ENCODE measurements around the gene TMEM208.

The TMEM208 gene

DNA sequence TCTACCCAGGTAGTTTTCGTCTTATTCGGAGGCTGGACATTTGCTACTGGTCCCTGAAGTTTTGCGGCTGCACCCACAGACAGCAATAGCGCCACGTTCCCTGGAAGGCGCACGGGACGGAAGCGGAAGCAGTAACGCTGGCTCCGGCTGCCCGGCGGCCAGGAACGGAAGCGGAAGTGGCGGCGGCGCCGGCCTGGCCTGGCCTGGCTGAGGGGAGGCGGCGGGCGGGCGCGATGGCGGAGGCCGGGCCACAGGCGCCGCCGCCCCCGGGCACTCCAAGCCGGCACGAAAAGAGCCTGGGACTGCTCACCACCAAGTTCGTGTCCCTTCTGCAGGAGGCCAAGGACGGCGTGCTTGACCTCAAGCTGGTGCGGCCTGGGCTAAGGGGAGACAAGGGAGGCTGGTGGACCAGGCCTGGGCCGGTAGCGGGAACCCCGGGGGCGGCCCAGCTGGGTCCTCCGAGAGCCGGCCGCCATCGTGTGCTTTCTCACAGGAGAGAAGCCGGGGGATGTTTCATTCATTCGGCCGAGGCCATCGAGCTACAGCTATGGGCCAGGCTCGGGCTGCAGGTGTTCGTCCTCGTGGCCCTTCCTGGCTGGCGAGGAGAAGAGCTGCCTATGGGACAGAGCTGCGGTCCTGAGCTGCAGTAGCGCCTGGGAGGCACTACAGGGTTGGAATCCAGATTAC, 34.8 kb upstream of the TMEM208 start, which contains the start of gene E2F4:
E2F4 (plus strand) TSS at position 161 of the 687 bp plus-strand sequence; CDS start at position 234, 73 bp downstream.
- peak; percentile 68 for DNase-seq

DNA sequence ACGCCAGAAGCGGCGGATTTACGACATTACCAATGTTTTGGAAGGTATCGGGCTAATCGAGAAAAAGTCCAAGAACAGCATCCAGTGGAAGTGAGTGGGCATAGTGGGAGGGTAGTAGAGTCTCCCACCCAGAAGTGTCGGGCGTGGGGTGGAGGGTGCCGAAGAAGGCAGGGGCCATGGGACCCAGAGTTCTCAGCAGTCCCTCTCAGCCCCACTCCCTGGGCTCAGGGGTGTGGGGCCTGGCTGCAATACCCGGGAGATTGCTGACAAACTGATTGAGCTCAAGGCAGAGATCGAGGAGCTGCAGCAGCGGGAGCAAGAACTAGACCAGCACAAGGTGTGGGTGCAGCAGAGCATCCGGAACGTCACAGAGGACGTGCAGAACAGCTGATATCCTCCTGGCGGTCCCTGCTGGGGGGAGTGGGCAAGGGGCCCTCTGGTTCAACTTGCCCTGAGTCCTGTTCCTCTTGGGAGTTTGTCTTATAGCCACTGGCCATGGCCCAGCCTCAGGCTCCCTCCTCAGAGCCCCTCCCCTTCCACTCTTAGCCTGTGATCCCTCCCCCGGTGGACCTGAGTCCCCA, 34.1 kb upstream of the TMEM208 start:
- no peak for DNase-seq

DNA sequence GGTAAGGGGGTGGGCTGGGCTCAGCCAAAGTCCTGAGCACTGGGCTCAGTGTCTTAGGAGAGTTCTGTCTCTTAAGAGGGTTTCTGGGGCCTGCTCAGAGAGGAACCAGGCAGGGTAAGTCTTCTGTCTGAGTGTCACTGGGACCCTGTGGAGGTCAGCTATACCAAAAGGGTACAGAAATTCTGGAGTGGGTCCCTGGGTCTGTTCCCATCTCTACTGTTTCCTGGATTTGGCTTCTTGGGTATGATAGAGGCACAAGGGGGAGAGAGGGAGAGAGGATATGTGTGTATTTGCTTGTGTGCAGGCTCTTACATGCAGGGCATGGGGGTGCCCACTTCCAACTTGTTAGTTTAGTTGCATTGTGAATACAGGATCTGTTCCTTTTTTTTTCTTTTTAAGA, 33.4 kb upstream of the TMEM208 start:
- DNase-seq: no peak

DNA sequence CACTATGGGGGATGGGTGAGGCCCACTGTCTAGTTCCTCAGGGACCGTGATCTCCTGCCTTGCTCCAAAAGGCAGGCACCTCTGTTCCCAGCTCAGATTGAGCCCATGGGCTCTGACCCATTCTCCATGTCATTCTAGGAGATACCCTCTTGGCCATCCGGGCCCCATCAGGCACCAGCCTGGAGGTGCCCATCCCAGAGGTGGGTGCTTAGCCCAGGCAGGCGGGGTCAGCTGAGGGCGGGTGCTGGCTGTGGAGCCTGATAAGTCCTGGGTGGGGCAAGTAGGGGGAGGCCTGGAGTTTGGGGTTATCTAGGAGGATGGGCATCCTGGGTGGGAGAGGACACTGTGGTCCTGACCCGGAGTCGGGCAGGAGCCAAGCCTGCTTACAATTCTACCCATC, 32.7 kb upstream of the TMEM208 start:
- DNase-seq: no peak

DNA sequence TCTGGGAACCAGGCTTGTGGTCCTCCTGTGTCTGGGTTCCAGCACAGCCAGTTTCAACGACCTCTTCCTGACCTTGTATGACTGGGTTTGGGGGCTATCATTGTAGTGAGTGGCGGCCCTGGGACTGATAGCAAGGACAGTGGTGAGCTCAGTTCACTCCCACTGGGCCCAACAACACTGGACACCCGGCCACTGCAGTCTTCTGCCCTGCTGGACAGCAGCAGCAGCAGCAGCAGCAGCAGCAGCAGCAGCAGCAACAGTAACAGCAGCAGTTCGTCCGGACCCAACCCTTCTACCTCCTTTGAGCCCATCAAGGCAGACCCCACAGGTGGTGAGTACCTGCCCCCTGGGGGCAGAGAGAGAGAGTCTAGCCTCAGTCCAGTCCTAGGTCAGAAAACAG, 31.3 kb upstream of the TMEM208 start:
- DNase-seq: no peak

DNA sequence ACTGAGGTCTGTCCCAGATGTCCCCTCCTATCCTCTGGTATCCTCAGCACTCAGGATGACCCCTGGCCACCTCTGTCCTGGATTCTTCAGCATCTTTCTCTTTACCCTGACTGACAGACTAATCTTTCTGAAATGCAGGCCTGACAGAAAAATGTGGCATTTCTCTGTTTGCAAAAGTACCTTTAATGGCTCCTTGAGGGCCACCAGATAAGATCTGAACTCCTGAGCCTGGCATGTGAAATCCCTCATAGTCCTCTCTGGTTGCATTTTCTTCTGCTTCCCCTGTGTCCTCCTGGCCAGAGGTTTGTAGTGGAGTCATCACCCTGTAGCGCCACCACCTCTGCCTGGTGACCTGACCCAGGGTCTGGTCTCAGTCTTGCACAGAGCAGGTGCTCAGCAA, 30.0 kb upstream of the TMEM208 start:
- no peak for DNase-seq

DNA sequence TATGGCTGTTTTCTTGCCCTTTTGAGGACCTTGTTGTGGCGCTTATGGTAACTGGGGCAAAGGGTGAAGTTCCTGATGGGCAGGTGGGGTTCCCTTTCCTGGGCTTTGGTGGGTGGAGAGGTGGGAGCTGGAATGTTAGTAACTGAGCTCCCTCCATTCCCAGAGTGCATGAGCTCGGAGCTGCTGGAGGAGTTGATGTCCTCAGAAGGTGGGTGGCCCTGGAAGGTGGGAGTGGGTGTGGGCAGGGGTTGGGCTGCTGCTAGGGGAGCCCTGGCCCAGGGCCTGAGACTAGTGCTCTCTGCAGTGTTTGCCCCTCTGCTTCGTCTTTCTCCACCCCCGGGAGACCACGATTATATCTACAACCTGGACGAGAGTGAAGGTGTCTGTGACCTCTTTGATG, 29.2 kb upstream of the TMEM208 start:
- no peak for DNase-seq

DNA sequence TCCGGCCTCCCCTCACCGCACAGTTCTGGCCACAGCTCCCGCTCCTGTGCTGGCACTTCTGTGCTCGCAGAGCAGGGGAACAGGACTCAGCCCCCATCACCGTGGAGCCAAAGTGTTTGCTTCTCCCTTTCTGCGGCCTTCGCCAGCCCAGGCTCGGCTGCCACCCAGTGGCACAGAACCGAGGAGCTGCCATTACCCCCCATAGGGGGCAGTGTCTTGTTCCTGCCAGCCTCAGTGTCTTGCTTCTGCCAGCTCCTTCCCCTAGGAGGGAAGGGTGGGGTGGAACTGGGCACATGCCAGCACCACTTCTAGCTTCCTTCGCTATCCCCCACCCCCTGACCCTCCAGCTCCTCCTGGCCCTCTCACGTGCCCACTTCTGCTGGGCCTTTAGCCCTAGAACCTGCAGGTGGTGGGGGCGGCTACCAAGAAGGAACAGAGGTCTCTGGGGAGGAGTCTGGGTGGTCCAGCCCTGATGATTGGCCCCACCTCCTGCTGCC, 28.6 kb upstream of the TMEM208 start:
- no peak for DNase-seq

DNA sequence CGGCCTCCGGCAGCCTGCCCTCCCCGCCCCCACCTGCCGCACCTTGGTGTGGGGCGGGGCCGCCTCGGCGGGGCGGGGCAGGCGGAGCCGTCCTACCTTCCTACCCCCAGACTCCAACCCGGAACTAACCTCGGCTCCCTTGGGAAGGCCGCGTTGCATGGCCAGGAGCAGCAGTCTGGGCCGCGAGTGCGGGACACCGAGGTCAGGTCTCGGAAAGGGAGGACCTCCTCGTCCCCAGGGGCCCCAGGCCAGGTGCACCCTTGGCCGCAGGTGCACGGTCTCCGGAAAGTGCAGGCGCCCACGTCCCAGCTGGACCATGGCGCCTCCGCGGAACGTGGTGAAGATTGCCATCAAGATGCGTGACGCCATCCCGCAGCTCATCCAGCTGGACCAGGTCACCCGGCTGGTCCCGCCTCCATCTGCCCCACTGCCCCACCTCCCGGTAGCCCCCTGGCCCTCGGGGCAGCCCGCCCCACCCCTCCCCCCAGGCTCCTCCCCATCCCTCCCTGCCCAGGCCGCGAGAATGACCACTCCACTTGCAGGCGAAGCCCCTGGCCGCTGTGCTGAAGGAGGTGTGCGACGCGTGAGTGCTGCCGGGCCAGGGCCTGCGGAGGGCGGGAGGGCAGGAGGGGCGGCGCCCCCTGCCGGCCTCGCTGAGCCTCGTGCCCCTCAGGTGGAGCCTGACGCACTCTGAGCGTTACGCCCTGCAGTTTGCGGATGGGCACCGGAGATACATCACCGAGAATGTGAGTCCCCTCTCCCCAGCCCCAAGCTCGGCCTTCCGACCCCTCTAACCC, 27.7 kb upstream of the TMEM208 start, which contains the start of gene ELMO3:
ELMO3 (plus strand) TSS at position 121 of the 797 bp plus-strand sequence; CDS start at position 317, 196 bp downstream.
- DNase-seq: peak; percentile 21

DNA sequence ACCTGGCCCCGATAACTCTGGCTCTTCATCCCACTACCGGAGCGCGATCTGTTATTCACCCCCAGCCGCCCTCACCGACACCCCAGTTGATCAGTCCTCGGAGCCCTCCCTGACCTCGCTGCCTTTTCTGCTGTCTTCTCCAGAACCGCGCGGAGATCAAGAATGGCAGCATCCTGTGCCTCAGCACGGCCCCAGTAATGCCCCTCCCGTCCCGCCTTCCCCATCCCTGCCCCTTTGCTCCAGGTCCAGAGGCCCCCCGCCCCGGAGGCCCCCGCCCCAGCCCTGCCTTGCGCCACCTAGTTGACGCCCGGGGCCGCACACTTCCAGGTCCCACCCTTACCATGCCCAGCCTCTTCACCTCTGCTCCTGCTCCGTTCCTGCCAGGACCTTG, 27.1 kb upstream of the TMEM208 start:
- DNase-seq: no peak

DNA sequence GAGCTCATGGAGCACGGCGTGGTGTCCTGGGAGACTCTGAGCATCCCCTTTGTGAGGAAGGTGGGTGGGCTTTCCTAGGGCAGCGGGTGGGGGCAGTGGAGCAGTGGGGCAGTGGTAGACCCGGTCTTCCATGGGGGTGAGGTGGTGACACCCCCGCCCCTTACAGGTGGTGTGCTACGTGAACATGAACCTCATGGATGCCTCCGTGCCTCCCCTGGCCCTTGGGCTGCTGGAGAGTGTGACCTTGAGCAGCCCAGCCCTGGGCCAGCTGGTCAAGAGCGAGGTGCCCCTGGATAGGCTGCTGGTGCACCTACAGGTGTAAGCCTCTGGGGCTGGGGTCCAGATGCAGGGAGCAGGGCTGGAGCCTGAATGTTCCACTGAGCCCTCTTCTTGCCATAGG, 26.4 kb upstream of the TMEM208 start:
- no peak for DNase-seq

DNA sequence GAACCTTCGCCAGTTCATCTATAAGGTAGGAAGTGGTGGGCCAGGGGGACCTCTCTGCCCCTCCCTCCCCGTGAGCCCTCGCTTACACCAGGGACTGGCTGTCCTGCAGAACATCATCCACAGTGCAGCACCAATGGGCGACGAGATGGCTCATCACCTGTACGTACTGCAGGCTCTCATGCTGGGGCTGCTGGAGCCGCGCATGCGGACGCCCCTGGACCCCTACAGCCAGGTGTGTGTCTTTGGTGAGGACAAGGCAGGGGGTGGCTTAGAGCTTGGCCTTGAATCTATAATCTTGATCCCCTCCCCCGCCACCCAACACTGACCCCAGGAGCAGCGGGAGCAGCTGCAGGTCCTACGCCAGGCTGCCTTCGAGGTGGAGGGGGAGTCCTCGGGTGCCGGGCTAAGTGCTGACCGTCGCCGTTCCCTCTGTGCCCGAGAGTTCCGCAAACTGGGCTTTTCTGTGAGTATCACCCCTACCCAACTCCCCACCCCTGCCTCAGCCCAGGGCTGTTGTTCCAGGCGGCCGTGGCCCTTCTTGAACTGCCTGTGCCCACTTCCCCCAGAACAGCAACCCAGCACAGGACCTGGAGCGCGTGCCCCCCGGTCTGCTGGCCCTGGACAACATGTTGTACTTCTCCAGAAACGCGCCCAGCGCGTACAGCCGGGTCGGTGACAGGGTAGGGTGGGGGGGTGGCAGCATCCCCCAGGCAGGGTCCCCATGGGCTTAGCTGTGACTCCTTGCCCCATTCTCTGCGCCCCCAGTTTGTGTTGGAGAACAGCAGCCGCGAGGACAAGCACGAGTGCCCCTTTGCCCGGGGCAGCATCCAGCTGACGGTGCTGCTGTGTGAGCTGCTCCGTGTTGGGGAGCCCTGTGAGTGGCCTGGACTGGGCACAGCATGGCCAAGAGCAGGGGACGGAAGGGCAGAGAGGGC, 25.3 kb upstream of the TMEM208 start:
- DNase-seq: no peak

DNA sequence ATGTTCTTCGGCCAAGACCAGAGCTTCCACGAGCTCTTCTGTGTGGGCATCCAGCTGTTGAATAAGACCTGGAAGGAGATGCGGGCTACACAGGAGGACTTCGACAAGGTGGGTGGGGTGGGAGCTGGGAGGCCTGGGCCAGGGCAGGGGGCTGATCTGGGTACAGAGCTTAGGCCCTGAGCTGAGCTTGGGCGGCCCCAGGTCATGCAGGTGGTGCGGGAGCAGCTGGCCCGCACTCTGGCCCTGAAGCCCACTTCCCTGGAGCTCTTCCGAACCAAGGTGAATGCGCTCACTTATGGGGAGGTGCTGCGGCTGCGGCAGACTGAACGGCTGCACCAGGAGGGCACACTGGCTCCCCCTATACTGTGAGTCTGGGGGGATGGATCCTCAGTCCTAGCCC, 24.5 kb upstream of the TMEM208 start:
- no peak for DNase-seq

DNA sequence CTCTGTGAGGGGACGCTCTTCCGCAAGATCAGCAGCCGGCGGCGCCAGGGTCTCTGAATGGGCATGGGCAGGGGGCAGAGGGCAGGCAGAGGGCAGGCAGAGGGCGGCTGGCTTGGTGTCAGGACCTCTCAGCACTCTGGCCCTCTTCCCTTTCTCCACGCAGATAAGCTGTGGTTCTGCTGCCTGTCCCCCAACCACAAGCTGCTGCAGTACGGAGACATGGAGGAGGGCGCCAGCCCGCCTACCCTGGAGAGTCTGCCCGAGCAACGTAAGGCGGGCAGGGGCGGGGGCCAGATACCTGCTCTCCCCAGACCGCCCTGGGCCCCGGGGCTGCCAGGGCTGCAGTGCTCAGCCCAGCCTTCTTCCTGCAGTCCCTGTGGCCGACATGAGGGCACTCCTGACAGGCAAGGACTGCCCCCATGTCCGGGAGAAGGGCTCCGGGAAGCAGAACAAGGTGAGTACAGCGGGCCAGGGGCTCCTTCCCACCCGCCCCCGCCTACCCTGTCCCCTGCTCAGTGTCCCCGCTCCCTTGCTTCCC, 23.9 kb upstream of the TMEM208 start:
- no peak for DNase-seq

DNA sequence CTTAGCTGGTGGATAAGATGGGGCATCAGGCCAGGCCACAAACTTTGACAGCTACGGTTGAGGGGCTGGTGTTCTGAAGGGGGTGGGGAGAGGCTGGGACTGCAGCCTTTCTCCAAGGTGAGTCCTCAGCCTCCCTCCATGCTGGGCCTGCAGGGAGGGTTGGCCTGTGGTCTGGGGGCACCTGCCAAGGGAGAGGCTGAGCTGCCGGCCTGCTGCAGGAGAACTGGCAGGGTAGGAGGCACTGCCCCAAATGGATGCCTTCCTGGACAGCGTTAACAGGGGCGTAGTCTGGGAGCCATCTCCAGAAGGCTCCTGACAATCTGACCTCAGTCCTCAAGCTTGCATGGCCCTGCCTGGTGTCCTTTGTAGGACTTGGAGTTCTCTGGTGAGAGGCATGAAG, 22.9 kb upstream of the TMEM208 start:
- no peak for DNase-seq

DNA sequence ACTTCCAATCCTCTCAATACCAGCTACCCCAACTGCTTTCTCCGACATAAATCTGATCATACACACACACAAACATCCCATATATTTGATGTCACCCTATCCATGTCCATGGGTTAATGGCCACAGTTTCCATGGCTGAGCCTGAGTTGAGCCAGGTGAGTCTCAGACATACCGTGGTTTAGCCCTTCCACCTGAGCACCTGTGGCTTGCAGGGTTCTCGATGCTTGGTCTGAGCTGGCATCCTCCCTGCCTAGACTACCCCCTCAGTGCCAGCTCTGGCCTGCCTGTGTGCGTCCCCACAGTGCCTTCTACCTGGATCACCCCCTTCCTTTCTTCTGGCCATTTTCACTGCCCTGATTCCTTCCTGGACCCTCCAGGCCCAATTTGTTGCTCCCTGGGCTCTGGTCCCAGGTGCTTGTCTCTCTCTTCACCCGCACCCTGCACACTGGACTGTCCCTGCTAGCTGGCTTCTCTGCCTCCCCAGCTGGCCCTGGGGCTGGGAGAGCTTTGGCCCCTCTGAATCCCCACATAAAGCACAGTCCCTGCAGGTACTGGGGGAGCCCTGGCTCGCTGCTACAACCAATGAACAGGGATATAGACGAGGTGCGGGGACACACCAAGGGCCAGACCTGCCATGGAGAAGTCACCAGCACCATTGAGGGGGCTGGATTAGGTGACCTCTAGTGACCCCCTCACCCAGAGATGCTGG, 20.6 kb upstream of the TMEM208 start:
- DNase-seq: no peak

DNA sequence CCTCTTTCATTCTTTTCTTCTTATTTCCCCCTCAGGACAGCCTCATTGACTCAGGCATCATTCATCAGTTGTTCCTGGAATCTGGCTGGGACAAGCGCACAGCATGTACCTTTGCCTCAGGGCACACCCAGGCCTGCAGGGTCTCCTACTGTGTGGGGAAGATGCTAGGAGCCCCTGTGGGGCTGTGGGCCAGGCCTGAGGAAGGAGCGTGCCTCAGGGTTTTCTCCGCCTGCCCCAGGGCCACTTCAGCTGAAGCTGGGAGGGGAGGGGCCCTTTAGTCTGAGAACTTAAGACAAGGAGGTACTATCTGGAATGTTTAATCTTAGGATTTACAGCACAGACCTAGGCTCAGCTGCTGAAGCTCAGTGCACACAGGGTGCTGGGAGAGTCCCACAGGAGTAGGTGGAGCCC, 20.1 kb upstream of the TMEM208 start:
- DNase-seq: no peak

DNA sequence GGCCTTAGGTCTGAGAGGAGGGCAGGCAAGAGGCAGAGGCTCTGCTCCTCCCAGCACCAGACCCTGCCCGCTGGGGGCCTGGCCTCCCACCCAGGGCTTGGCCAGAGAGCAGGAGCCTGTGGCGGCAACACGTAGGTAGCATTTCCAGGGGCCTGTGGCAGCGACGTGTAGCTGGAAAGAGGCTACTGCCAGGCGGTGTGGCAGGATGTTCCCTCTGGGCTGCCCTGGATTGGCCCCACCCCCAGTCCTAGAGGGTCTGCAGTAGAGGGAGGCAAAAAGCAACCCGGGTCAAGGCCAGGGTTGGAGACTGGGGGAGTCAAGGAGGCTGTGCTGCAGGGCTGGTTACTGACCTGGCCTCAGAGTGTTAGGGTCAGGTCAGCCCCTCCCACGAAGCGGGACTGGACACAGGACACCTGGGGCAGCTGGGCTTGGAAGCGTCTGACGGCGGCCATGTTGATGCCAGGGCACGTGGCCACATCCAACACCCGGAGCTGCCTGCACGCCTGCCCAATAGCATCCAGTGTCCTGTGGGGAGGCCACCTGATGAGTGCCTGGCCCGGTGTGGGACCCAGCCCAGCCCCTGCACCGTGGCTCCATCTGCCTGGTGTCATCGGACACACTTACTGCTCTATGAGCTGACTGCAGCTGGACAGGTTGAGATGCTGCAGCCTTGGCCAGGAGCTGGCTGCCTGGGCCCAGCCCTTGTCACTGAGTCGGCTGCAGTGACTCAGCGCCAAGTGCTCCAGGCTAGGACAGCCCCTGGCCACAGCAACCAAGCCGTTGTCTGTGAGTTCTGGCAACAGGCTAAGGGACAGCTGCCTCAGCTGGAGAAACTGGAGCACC, 19.5 kb upstream of the TMEM208 start:
- no peak for DNase-seq

DNA sequence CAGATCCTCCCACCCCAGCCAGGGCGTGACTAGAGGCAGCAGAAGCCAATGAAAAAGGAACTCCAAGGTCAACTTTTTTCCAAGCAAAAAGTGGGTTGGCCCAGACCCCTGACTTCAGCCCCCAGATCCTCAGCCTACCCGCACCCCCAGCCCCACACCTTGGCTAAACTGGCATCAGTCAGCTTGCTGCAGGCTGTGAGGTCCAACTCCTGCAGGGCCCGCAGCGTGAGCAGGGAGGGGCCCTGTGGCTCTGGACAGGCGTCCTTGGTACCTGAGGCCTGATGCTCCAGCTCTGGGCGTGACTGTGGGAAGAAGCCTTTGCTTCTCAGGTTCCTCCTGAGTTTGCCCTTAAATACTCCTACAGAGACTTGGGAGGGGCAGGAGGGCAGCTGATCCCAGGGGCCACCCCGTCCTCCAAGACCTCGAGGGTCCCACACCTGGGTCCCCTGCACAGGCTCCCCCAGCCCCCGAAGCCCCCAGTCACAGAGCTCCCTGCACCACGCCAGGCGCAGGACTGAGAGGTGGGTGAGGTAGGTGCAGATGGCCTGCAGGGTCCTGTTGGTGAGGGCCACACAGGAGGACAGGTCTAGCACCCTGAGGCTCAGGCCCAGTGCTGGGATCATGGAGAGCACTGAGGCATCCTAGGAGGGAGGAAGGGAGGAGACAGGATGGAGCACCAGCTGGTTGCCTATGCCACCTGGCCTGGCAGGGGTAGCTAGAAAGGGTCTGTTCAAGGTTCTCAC, 18.6 kb upstream of the TMEM208 start:
- no peak for DNase-seq

DNA sequence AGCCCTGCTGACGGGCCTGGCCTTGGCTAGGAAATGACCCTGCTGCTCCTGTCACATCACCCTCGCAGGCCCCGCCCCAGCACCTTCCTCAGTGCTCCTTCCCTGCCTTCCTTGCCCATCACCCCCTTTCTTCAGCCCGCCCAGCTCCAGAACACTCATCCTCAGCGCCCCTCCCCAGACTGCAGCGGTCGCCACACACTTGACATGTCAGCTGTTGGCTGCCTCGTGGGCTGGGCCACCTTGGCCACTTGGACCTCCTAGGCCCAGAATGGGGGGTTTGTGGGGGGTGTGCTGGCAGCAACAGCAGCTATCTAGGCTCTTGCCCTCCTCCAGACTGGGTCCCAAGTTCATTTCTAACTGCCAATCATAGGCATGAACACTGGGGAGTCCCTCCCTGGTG, 17.4 kb upstream of the TMEM208 start:
- no peak for DNase-seq

All from NCI-H774 (cell line).